Raji (cell line): ENCODE results near the gene MARK1.

Experiments
- POLR2A ChIP-seq: IDR thresholded peaks from 2 replicates; pipeline ENCODE4 v1.6.1; 2011; ENCODE audit warnings: low read depth, low read length, control low read depth; ENCODE audit not compliant: insufficient read depth

The MARK1 gene

GRCh38 chr1:220694866-220695382 lies 167.0 kb downstream of the MARK1 start:
- no peak for TF ChIP-seq POLR2A

GRCh38 chr1:220695426-220695825 lies 167.5 kb downstream of the MARK1 start:
- no peak for TF ChIP-seq POLR2A

GRCh38 chr1:220696226-220696862 lies 168.4 kb downstream of the MARK1 start:
- no peak for TF ChIP-seq POLR2A

GRCh38 chr1:220696863-220697231 lies 168.9 kb downstream of the MARK1 start:
- TF ChIP-seq POLR2A: no peak

- TF ChIP-seq POLR2A: no peak
Observed at GRCh38 chr1:220697326-220697725, 169.4 kb downstream of the MARK1 start.

GRCh38 chr1:220698607-220699016 lies 170.7 kb downstream of the MARK1 start:
- TF ChIP-seq POLR2A: no peak

GRCh38 chr1:220699044-220699443 lies 171.1 kb downstream of the MARK1 start:
- no peak for TF ChIP-seq POLR2A

GRCh38 chr1:220700556-220701179 lies 172.7 kb downstream of the MARK1 start:
- TF ChIP-seq POLR2A: no peak

GRCh38 chr1:220701974-220702373 lies 174.0 kb downstream of the MARK1 start:
- TF ChIP-seq POLR2A: no peak

- no peak for TF ChIP-seq POLR2A
Observed at GRCh38 chr1:220702733-220703270, 174.9 kb downstream of the MARK1 start.

- no peak for TF ChIP-seq POLR2A
Observed at GRCh38 chr1:220703305-220703704, 175.4 kb downstream of the MARK1 start.

GRCh38 chr1:220705782-220706181 lies 177.8 kb downstream of the MARK1 start:
- TF ChIP-seq POLR2A: no peak

- no peak for TF ChIP-seq POLR2A
Observed at GRCh38 chr1:220706480-220706879, 178.5 kb downstream of the MARK1 start.

GRCh38 chr1:220707160-220707559 lies 179.2 kb downstream of the MARK1 start:
- TF ChIP-seq POLR2A: no peak

GRCh38 chr1:220708244-220708643 lies 180.3 kb downstream of the MARK1 start:
- no peak for TF ChIP-seq POLR2A
